Activated CD4-positive, alpha-beta T cell treated with anti-CD3 and anti-CD28 coated beads, Interleukin-2, amount 10 ng/mL, durations not matched to agents 24 days and 14 days (primary cell): ENCODE measurements around the gene ZFYVE16. TPM values are rescaled to one million over a fixed set of nuclear protein-coding genes. Genes with fewer than 3 reads are reported as not detected.

Experiments used
- total RNA-seq: library from RNA; stranded (reverse); gene quantifications from 2 replicates; pipeline ENCODE4 v1.2.3, GENCODE V29; 2022

ZFYVE16 gene
- total RNA-seq, 1 donor from 2014 or later, result 9.4 TPM

Other genes starting within 250 kb of the ZFYVE16 start
- 19.2 and 21.3 TPM in 2 replicates for gene SERINC5, start 152.0 kb upstream of the ZFYVE16 start, total RNA-seq
- not detected in 2 replicates for gene SPZ1, start 88.1 kb upstream of the ZFYVE16 start, total RNA-seq
- gene FAM151B, start 80.0 kb downstream of the ZFYVE16 start, total RNA-seq, result 0.23 TPM in 1 of 2 replicates, not detected in the other
- gene ANKRD34B, start 162.2 kb downstream of the ZFYVE16 start, total RNA-seq, result not detected in 2 replicates
- gene MSH3, start 246.6 kb downstream of the ZFYVE16 start, total RNA-seq, result 21.0 and 21.1 TPM in 2 replicates
- 66.5 and 73.4 TPM in 2 replicates for gene DHFR, start 246.9 kb downstream of the ZFYVE16 start, total RNA-seq